ENCODE measurements around the gene CADM2.

- no peak for TF ChIP-seq CTCF (tag by site-specific recombination; IDR thresholded peaks at IDR 0.05)
- no peak for TF ChIP-seq ZNF114 (tag by site-specific recombination; IDR thresholded peaks at IDR 0.05)
- TF ChIP-seq HOXA7 (CRISPR knock-in tag; IDR thresholded peaks at IDR 0.05; ENCODE audit: borderline replicate concordance) = no peak
- TF ChIP-seq PRDM6 (tag by site-specific recombination; IDR thresholded peaks at IDR 0.05) = no peak
- TF ChIP-seq ZNF791 (tag by site-specific recombination; IDR thresholded peaks at IDR 0.05) = no peak
- TF ChIP-seq ZNF121 (tag by site-specific recombination; IDR thresholded peaks at IDR 0.05) = no peak
- TF ChIP-seq ZNF133 (tag by site-specific recombination; IDR thresholded peaks at IDR 0.05) = no peak
- TF ChIP-seq SCRT2 (tag by site-specific recombination; IDR thresholded peaks at IDR 0.05) = no peak
- no peak for TF ChIP-seq ZBTB8A (tag by site-specific recombination; IDR thresholded peaks at IDR 0.05)
- TF ChIP-seq ZNF707 (tag by site-specific recombination; IDR thresholded peaks at IDR 0.05) = no peak
- no peak for TF ChIP-seq ZNF211 (tag by site-specific recombination; IDR thresholded peaks at IDR 0.05; ENCODE audit: low read depth)
- no peak for TF ChIP-seq REST (tag by site-specific recombination; IDR thresholded peaks at IDR 0.05)
- TF ChIP-seq ZNF274 (IDR thresholded peaks at IDR 0.05; ENCODE audit: low read length) = no peak
- TF ChIP-seq ZNF274 (tag by site-specific recombination; IDR thresholded peaks at IDR 0.05; ENCODE audit: borderline replicate concordance) = no peak
These were observed 396.8 kb downstream of the CADM2 start for GRCh38 chr3:85355572-85355971.
